Gastroesophageal sphincter (tissue), 3 donors: ENCODE results near the gene S1PR4.

ENCODE experiments used
- CTCF ChIP-seq, 4 experiments: fragments of 200-600 bp in 2 of 4; fragments of 450-650 bp in 2 of 4; sonication (generic) in 1 of 4; IDR thresholded peaks; one replicate each; pipeline ENCODE4 v1.5.1; 2017 to 2019; ENCODE audit warnings: antibody characterized with exemption in 4 of 4, mild to moderate bottlenecking in 2 of 4, moderate library complexity in 2 of 4
- EP300 ChIP-seq: sonication (generic); formaldehyde crosslinking; IDR thresholded peaks from one replicate; pipeline ENCODE4 v1.6.1; 2017; ENCODE audit warnings: antibody characterized with exemption, mild to moderate bottlenecking
- POLR2A ChIP-seq, 2 donors: fragments of 450-650 bp; IDR thresholded peaks; one replicate each; pipeline ENCODE4 v1.6.1; 2017; ENCODE audit warnings: antibody characterized with exemption in 2 of 2, mild to moderate bottlenecking in 2 of 2, moderate library complexity in 1 of 2
- POLR2AphosphoS5 ChIP-seq: sonication (generic); formaldehyde crosslinking; IDR thresholded peaks from one replicate; pipeline ENCODE4 v1.6.1; 2017; ENCODE audit warnings: antibody characterized with exemption

- TF ChIP-seq CTCF (IDR thresholded peaks at IDR 0.05) (no peak), POLR2A (IDR thresholded peaks at IDR 0.05) (no peak), POLR2AphosphoS5 (no peak), EP300 (no peak)
Observed at GRCh38 chr19:3175781-3176714, 2.5 kb upstream of the S1PR4 start.
